Trophoblast cell (in vitro differentiated cells and primary cell): ENCODE results near the gene SCIMP.

ENCODE experiments used
- DNase-seq, 2 donors: peaks; one replicate each; pipeline ENCODE4 v3.0.0-alpha.2; 2016
- H2AFZ ChIP-seq: 2 replicates; pipeline ENCODE4 v1.6.1; 2013; ENCODE audit warnings: low read length, moderate library complexity, mild to moderate bottlenecking; ENCODE audit not compliant: insufficient read depth, poor library complexity
- H2AK5ac ChIP-seq: 2 replicates; pipeline ENCODE4 v1.6.1; 2013; ENCODE audit warnings: mild to moderate bottlenecking, low read length
- H2BK120ac ChIP-seq: 2 replicates; pipeline ENCODE4 v1.6.1; 2013; ENCODE audit warnings: low read length, mild to moderate bottlenecking, moderate library complexity; ENCODE audit not compliant: insufficient read depth, poor library complexity
- H2BK12ac ChIP-seq: 2 replicates; pipeline ENCODE4 v1.6.1; 2013; ENCODE audit warnings: mild to moderate bottlenecking, low read length, moderate library complexity
- H2BK5ac ChIP-seq: 2 replicates; pipeline ENCODE4 v1.6.1; 2013; ENCODE audit warnings: low read length, low read depth, moderate library complexity, mild to moderate bottlenecking; ENCODE audit not compliant: poor library complexity
- H3K14ac ChIP-seq: 2 replicates; pipeline ENCODE4 v1.6.1; 2013; ENCODE audit warnings: mild to moderate bottlenecking, low read length
- H3K18ac ChIP-seq: 2 replicates; pipeline ENCODE4 v1.6.1; 2013; ENCODE audit warnings: mild to moderate bottlenecking, low read length
- H3K23ac ChIP-seq: 2 replicates; pipeline ENCODE4 v1.6.1; 2013; ENCODE audit warnings: low read length
- H3K27ac ChIP-seq: 2 replicates; pipeline ENCODE4 v1.5.1; 2013; ENCODE audit warnings: low read depth, mild to moderate bottlenecking, inconsistent platforms, low read length, moderate library complexity
- H3K27me3 ChIP-seq: 2 replicates; pipeline ENCODE4 v1.6.1; 2013; ENCODE audit warnings: inconsistent platforms, mild to moderate bottlenecking, low read length, moderate library complexity; ENCODE audit not compliant: insufficient read depth
- H3K36me3 ChIP-seq, 2 experiments: 1 replicate in 1 of 2; 2 replicates in 1 of 2; pipeline ENCODE4 v1.6.1; 2013; ENCODE audit warnings: low read length in 2 of 2, mild to moderate bottlenecking in 2 of 2, moderate library complexity in 1 of 2; ENCODE audit not compliant: insufficient read depth in 2 of 2, control insufficient read depth in 1 of 2
- H3K4ac ChIP-seq: 2 replicates; pipeline ENCODE4 v1.6.1; 2013; ENCODE audit warnings: low read depth, mild to moderate bottlenecking, low read length, moderate library complexity
- H3K4me1 ChIP-seq, 2 experiments: 1 replicate in 1 of 2; 2 replicates in 1 of 2; pipeline ENCODE4 v1.6.1; 2013; ENCODE audit warnings: low read length in 2 of 2, mild to moderate bottlenecking in 2 of 2, moderate library complexity in 1 of 2; ENCODE audit not compliant: insufficient read depth in 2 of 2, control insufficient read depth in 1 of 2
- H3K4me2 ChIP-seq: 2 replicates; pipeline ENCODE4 v1.6.1; 2013; ENCODE audit warnings: inconsistent platforms, mild to moderate bottlenecking, low read length, moderate library complexity
- H3K4me3 ChIP-seq: 2 replicates; pipeline ENCODE4 v1.5.1; 2013; ENCODE audit warnings: mild to moderate bottlenecking, low read depth, low read length, inconsistent platforms
- H3K79me1 ChIP-seq: one replicate; pipeline ENCODE4 v1.6.1; 2013; ENCODE audit warnings: low read length
- H3K79me2 ChIP-seq: 2 replicates; pipeline ENCODE4 v1.6.1; 2013; ENCODE audit warnings: low read length, mild to moderate bottlenecking; ENCODE audit not compliant: control insufficient read depth, insufficient read depth, poor library complexity
- H3K9ac ChIP-seq: 2 replicates; pipeline ENCODE4 v1.6.1; 2013; ENCODE audit warnings: mild to moderate bottlenecking, low read length
- H3K9me3 ChIP-seq: 2 replicates; pipeline ENCODE4 v1.6.1; 2013; ENCODE audit warnings: low read depth, mild to moderate bottlenecking, control low read depth, inconsistent platforms, low read length; ENCODE audit not compliant: insufficient read depth
- H4K12ac ChIP-seq: 2 replicates; pipeline ENCODE4 v1.6.1; 2013; ENCODE audit warnings: low read depth, mild to moderate bottlenecking, low read length, moderate library complexity
- H4K8ac ChIP-seq: 2 replicates; pipeline ENCODE4 v1.6.1; 2013; ENCODE audit warnings: low read depth, mild to moderate bottlenecking, low read length, moderate library complexity
- H4K91ac ChIP-seq: one replicate; pipeline ENCODE4 v1.6.1; 2013; ENCODE audit warnings: low read depth, mild to moderate bottlenecking, low read length, moderate library complexity
- WGBS: extraction: QIAGEN DNeasy Blood & Tissue Kit; methylation state at CpG from one replicate; pipeline ENCODE4 v1.1.7; 2013; ENCODE audit warnings: missing lambda C conversion rate; ENCODE audit not compliant: insufficient read length, insufficient coverage; ENCODE audit errors: extremely low coverage; 5-methylcytosine and 5-hydroxymethylcytosine counted together

Gene SCIMP

GRCh38 chr17:5263441-5263840, 28.8 kb upstream of the SCIMP start:
- no peak overlapping the region for H3K18ac ChIP-seq
- H3K4me1 ChIP-seq = peaks cover 3 to 4% of the 10 kb centered on the region in 2 experiments
- no peak overlapping the region for H4K8ac ChIP-seq
- H2AK5ac ChIP-seq = no peak overlapping the region
- no peak overlapping the region for H3K27ac ChIP-seq
- no peak overlapping the region for H2AFZ ChIP-seq
- no peaks in the 10 kb centered on the region for H3K9me3 ChIP-seq
- WGBS = no CpG with 5 or more reads among the region's 6 CpGs
- DNase-seq = peak; percentile 22 to 55
- no peak overlapping the region for H2BK120ac ChIP-seq
- H4K12ac ChIP-seq = no peak overlapping the region
- no peak overlapping the region for H3K23ac ChIP-seq
- H2BK12ac ChIP-seq = no peak overlapping the region
- H2BK5ac ChIP-seq = no peak overlapping the region
- H4K91ac ChIP-seq = no peak overlapping the region
- no peak overlapping the region for H3K4me3 ChIP-seq
- H3K79me2 ChIP-seq = no peaks in the 10 kb centered on the region
- H3K4ac ChIP-seq = no peak overlapping the region
- H3K4me2 ChIP-seq = no peak overlapping the region
- H3K79me1 ChIP-seq = no peaks in the 10 kb centered on the region
- no peak overlapping the region for H3K9ac ChIP-seq
- no peaks in the 10 kb centered on the region for H3K27me3 ChIP-seq
- H3K14ac ChIP-seq = no peak overlapping the region
- no peaks in the 10 kb centered on the region for H3K36me3 ChIP-seq

DNA sequence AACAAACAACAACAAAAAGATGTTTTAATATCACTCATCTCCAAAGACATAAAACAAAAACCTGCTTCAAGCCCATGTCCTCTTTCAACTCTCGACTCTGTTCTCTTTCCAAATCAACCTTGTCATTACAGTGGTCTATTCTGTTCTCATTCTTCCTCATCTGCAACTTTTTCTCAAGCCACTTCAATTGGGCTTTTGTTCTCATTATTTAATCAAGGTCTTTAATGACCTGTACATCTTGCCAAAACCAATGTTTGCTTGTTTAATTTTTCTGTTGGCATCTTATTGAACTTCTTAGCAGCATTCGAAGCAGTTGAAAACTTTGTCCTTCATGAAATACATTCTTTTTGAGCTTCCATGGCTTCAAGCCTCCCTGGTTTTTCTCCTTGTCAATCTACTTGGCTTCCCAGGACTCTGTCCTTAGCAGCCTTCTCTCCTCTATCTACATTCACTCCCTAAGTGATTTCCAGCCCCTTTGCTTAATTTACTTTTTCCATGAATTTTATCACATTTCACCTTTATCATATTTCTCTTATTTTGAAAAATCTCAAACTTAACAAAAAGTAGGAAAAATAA, 27.8 kb upstream of the SCIMP start:
- H2BK12ac ChIP-seq = no peak overlapping the region
- no peak overlapping the region for H4K8ac ChIP-seq
- no peaks in the 10 kb centered on the region for H3K9me3 ChIP-seq
- no peak overlapping the region for H3K4me2 ChIP-seq
- no peak overlapping the region for H3K18ac ChIP-seq
- H3K4me3 ChIP-seq = no peak overlapping the region
- H2AFZ ChIP-seq = no peak overlapping the region
- WGBS = no CpG with 5 or more reads among the region's 2 CpGs
- no peak overlapping the region for H2AK5ac ChIP-seq
- no peaks in the 10 kb centered on the region for H3K27me3 ChIP-seq
- H3K4me1 ChIP-seq = peaks cover 3 to 4% of the 10 kb centered on the region in 2 experiments
- H3K4ac ChIP-seq = no peak overlapping the region
- H3K14ac ChIP-seq = no peak overlapping the region
- no peak overlapping the region for H4K12ac ChIP-seq
- H3K9ac ChIP-seq = no peak overlapping the region
- H3K79me1 ChIP-seq = no peaks in the 10 kb centered on the region
- DNase-seq = no peak
- H3K36me3 ChIP-seq = no peaks in the 10 kb centered on the region
- H3K23ac ChIP-seq = no peak overlapping the region
- no peak overlapping the region for H4K91ac ChIP-seq
- no peak overlapping the region for H2BK120ac ChIP-seq
- H2BK5ac ChIP-seq = no peak overlapping the region
- no peaks in the 10 kb centered on the region for H3K79me2 ChIP-seq
- no peak overlapping the region for H3K27ac ChIP-seq

- H3K4me3 ChIP-seq = no peak overlapping the region
These were observed 25.9 kb upstream of the SCIMP start for GRCh38 chr17:5260542-5260941.

DNA sequence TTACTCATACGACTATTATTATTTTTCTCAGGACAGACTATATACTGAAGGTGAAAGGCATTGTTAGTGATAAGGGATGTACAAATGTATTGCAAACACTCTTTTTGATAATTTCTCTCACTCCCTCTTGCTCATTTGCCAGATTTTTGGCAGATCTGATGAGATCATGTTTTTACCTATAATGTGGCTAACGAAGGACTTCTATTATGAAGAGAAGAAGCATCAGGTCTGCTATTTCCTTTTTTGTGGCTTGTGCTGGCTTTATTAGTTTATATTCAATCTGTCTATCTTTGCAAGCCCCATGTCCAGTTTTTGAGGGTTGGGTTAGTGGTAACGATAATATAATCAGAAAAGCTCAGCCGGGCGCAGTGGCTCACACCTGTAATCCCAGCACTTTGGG, 22.5 kb upstream of the SCIMP start:
- no CpG with 5 or more reads among the region's 5 CpGs for WGBS
- Histone ChIP-seq H3K79me2 (no peaks in the 10 kb centered on the region), H3K79me1 (no peaks in the 10 kb centered on the region), H4K8ac (no peak overlapping the region), H3K18ac (no peak overlapping the region), H3K27me3 (no peaks in the 10 kb centered on the region), H3K14ac (no peak overlapping the region), H2AK5ac (no peak overlapping the region), H3K36me3 (no peaks in the 10 kb centered on the region), H2BK12ac (no peak overlapping the region), H4K91ac (no peak overlapping the region), H2AFZ (no peak overlapping the region), H4K12ac (no peak overlapping the region), H3K4me3 (no peak overlapping the region), H3K4ac (no peak overlapping the region), H3K27ac (no peak overlapping the region), H3K23ac (no peak overlapping the region), H3K9me3 (no peaks in the 10 kb centered on the region), H3K9ac (no peak overlapping the region), H2BK5ac (no peak overlapping the region), H3K4me1 (peaks cover 14 to 16% of the 10 kb centered on the region in 2 experiments), H3K4me2 (no peak overlapping the region), H2BK120ac (no peak overlapping the region)
- DNase-seq = no peak

More at GRCh38 chr17:5260542-5260941, 25.9 kb upstream of the SCIMP start:
- Histone ChIP-seq H3K4me2 (no peak overlapping the region), H3K4me1 (peaks cover 3 to 4% of the 10 kb centered on the region in 2 experiments), H3K23ac (no peak overlapping the region), H2AK5ac (no peak overlapping the region), H3K79me1 (no peaks in the 10 kb centered on the region), H3K36me3 (no peaks in the 10 kb centered on the region), H3K27ac (no peak overlapping the region), H4K91ac (no peak overlapping the region), H2BK12ac (no peak overlapping the region), H2AFZ (no peak overlapping the region), H3K79me2 (no peaks in the 10 kb centered on the region), H4K12ac (no peak overlapping the region), H3K9me3 (no peaks in the 10 kb centered on the region), H2BK120ac (no peak overlapping the region), H3K4ac (no peak overlapping the region), H4K8ac (no peak overlapping the region), H3K27me3 (no peaks in the 10 kb centered on the region), H3K18ac (no peak overlapping the region), H2BK5ac (no peak overlapping the region), H3K14ac (no peak overlapping the region), H3K9ac (no peak overlapping the region)
- no CpG with 5 or more reads among the region's 1 CpG for WGBS
- DNase-seq = peak; percentile 75 to 93
